Measurements from ENCODE around the gene PKHD1.

DNA sequence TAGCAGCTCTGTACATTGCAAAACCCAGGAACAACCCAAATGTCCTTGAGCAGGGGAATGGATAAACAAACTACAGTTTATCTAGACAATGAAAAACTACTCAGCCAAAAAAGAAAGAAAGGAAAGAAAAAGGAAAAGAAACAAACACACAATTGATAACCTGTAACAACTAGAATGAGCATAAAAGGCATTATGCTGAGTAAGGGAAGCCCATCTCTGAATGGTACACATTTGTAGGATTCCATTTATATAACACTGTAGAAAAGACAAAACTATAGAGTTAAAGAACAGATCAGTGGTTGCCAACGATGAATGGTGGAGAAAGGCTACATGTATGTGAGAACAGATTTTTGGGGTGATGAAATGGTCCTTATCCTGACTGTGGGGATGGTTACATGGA lies 454.0 kb downstream of the PKHD1 start:
- TF ChIP-seq, protein P1, sequence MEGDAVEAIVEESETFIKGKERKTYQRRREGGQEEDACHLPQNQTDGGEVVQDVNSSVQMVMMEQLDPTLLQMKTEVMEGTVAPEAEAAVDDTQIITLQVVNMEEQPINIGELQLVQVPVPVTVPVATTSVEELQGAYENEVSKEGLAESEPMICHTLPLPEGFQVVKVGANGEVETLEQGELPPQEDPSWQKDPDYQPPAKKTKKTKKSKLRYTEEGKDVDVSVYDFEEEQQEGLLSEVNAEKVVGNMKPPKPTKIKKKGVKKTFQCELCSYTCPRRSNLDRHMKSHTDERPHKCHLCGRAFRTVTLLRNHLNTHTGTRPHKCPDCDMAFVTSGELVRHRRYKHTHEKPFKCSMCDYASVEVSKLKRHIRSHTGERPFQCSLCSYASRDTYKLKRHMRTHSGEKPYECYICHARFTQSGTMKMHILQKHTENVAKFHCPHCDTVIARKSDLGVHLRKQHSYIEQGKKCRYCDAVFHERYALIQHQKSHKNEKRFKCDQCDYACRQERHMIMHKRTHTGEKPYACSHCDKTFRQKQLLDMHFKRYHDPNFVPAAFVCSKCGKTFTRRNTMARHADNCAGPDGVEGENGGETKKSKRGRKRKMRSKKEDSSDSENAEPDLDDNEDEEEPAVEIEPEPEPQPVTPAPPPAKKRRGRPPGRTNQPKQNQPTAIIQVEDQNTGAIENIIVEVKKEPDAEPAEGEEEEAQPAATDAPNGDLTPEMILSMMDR (IDR thresholded peaks at IDR 0.05): no peak
- TF ChIP-seq POLR2A (IDR thresholded peaks at IDR 0.05): no peak

Data from body of pancreas (tissue), 4 donors.